SJCRH30 (cell line): ENCODE results near the gene B3GALNT2. TPM values are rescaled to one million over a fixed set of nuclear protein-coding genes. Genes with fewer than 3 reads are reported as not detected.

Experiments used
- DNase-seq, 2 experiments: peaks; one replicate each; pipeline ENCODE4 v3.0.0-alpha.2; 2015 to 2020
- H3K27ac ChIP-seq: fragments of 250-450 bp; sonication (Bioruptor Pico); 2 replicates; pipeline ENCODE4 v1.5.1; 2020; ENCODE audit warnings: mild to moderate bottlenecking, moderate library complexity
- H3K27me3 ChIP-seq: fragments of 250-450 bp; sonication (Bioruptor Pico); 2 replicates; pipeline ENCODE4 v1.5.1; 2020; ENCODE audit warnings: mild to moderate bottlenecking, moderate library complexity
- H3K36me3 ChIP-seq: fragments of 250-450 bp; sonication (Bioruptor Pico); 2 replicates; pipeline ENCODE4 v1.5.1; 2020; ENCODE audit warnings: mild to moderate bottlenecking, moderate library complexity
- H3K4me1 ChIP-seq: fragments of 250-450 bp; sonication (Bioruptor Pico); 2 replicates; pipeline ENCODE4 v1.5.1; 2020; ENCODE audit warnings: mild to moderate bottlenecking, moderate library complexity
- H3K4me3 ChIP-seq: fragments of 250-450 bp; sonication (Bioruptor Pico); 2 replicates; pipeline ENCODE4 v1.5.1; 2020; ENCODE audit warnings: mild to moderate bottlenecking, moderate library complexity
- H3K9me3 ChIP-seq: fragments of 250-450 bp; sonication (Bioruptor Pico); replicated peaks from 2 replicates; pipeline ENCODE4 v1.5.1; 2020; ENCODE audit warnings: mild to moderate bottlenecking, moderate library complexity
- total RNA-seq: library from RNA; depleted of rRNA; stranded (reverse); fragments of >200 nt; shearing (Covaris generic); gene quantifications from 2 replicates; pipeline ENCODE4 v1.2.3, GENCODE V29; 2014

B3GALNT2 gene
- total RNA-seq, 1 experiment from 2014 or later, result 50.1 TPM

DNA sequence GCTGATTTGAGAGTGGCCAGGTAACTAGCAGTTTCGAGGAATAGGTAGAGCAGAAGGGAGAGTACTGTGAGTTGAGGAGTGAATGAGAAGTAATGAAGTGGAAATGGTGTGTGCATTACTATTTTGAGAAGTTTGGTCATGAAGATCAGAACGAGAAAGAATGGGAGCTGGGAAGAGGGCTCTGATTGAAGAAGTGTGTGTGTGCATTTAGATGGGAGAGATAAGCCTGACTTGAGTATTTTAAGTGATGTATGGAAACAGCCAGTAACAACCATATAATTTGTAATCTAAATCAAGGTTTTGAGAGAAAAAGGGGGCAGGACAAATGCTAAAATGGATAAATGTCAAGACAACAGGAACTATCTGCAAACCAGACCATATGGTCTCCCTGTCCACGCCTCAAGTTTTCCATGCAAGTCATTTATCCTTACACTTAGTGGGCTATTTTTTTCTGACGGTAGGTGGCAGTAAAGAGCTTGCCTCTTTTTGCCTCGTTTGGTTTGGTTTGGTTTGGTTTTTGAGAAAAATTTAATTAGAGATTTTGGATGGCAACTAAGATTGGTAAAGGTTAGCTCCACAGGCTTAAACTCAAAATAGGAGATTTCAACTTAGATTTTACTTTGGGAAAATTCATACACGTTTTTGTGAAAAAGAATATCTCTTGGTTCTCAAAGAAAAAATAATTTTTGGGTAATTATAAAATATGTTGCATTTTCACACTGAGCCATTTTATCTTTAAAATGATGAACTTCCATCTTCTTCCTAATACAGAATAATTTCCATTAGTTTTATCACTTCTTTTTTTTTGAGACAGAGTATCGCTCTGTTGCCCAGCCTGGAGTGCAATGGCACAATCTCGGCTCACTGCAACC is 9.5 kb upstream of the B3GALNT2 start:
- H3K9me3 ChIP-seq, result no peaks in the 10 kb centered on the region
- no peaks in the 10 kb centered on the region; the same call in 1 of the 2 replicates for H3K4me1 ChIP-seq
- H3K27ac ChIP-seq, result no peak overlapping the region
- peaks cover 4% of the 10 kb centered on the region; the same call in 1 of the 2 replicates for H3K27me3 ChIP-seq
- H3K36me3 ChIP-seq, result no peaks in the 10 kb centered on the region
- peak; percentile 42 to 89 for DNase-seq
- no peak overlapping the region for H3K4me3 ChIP-seq

GRCh38 chr1:235511470-235512240 is 7.4 kb upstream of the B3GALNT2 start:
- peaks cover 4% of the 10 kb centered on the region; the same call in 1 of the 2 replicates for H3K4me1 ChIP-seq
- DNase-seq, result peak in 1 of 2 experiments; percentile 21
- H3K36me3 ChIP-seq, result no peaks in the 10 kb centered on the region
- peaks cover 4% of the 10 kb centered on the region; the same call in 1 of the 2 replicates for H3K27me3 ChIP-seq
- H3K4me3 ChIP-seq, result no peak overlapping the region
- H3K9me3 ChIP-seq, result no peaks in the 10 kb centered on the region
- no peak overlapping the region for H3K27ac ChIP-seq

GRCh38 chr1:235510823-235511222 is 6.6 kb upstream of the B3GALNT2 start:
- Histone ChIP-seq H3K4me3 (no peak overlapping the region), H3K4me1 (peaks cover 4% of the 10 kb centered on the region; the same call in 1 of the 2 replicates), H3K36me3 (no peaks in the 10 kb centered on the region), H3K27ac (no peak overlapping the region), H3K9me3 (no peaks in the 10 kb centered on the region), H3K27me3 (peaks cover 4% of the 10 kb centered on the region; the same call in 1 of the 2 replicates)
- no peak for DNase-seq

GRCh38 chr1:235507623-235508022 is 3.4 kb upstream of the B3GALNT2 start:
- Histone ChIP-seq H3K36me3 (no peaks in the 10 kb centered on the region), H3K27me3 (peaks cover 4% of the 10 kb centered on the region; the same call in 1 of the 2 replicates), H3K27ac (no peak overlapping the region), H3K4me1 (0 out of 2 replicates have a peak, but pooled peaks cover 4% of the 10 kb centered on the region), H3K4me3 (no peak overlapping the region), H3K9me3 (no peaks in the 10 kb centered on the region)
- DNase-seq, result no peak

GRCh38 chr1:235504494-235505222 is 406 bp upstream of the B3GALNT2 start:
- Histone ChIP-seq H3K4me3 (peak overlapping the region; percentile 82), H3K27me3 (no peaks in the 10 kb centered on the region), H3K36me3 (no peaks in the 10 kb centered on the region), H3K9me3 (no peaks in the 10 kb centered on the region), H3K4me1 (peaks cover 4% of the 10 kb centered on the region; the same call in 1 of the 2 replicates), H3K27ac (peak overlapping the region; percentile 96)
- peak; percentile 98 to 99 for DNase-seq

GRCh38 chr1:235503403-235504121 is 690 bp downstream of the B3GALNT2 start:
- Histone ChIP-seq H3K9me3 (no peaks in the 10 kb centered on the region), H3K36me3 (no peaks in the 10 kb centered on the region), H3K27ac (peak overlapping the region; percentile 96), H3K27me3 (no peaks in the 10 kb centered on the region), H3K4me1 (peaks cover 4% of the 10 kb centered on the region; the same call in 1 of the 2 replicates), H3K4me3 (peak overlapping the region; percentile 82)
- DNase-seq, result peak; percentile 61 to 74

GRCh38 chr1:235502601-235503402 is 1.4 kb downstream of the B3GALNT2 start:
- peak in 1 of 2 experiments; percentile 51 for DNase-seq
- H3K36me3 ChIP-seq, result no peaks in the 10 kb centered on the region
- peaks cover 4% of the 10 kb centered on the region; the same call in 1 of the 2 replicates for H3K4me1 ChIP-seq
- peak overlapping the region; percentile 82 for H3K4me3 ChIP-seq
- H3K27ac ChIP-seq, result peak overlapping the region; percentile 96
- no peaks in the 10 kb centered on the region for H3K27me3 ChIP-seq
- no peaks in the 10 kb centered on the region for H3K9me3 ChIP-seq

- Histone ChIP-seq H3K4me3 (no peak overlapping the region), H3K27ac (no peak overlapping the region), H3K4me1 (no peaks in the 10 kb centered on the region; the same call in 1 of the 2 replicates), H3K36me3 (no peaks in the 10 kb centered on the region), H3K27me3 (no peaks in the 10 kb centered on the region), H3K9me3 (no peaks in the 10 kb centered on the region)
- DNase-seq, result no peak
Measured at GRCh38 chr1:235500971-235501540, 3.2 kb downstream of the B3GALNT2 start.

- H3K27me3 ChIP-seq, result no peaks in the 10 kb centered on the region
- peaks cover 35% of the 10 kb centered on the region for H3K36me3 ChIP-seq
- no peak overlapping the region for H3K4me3 ChIP-seq
- no peak overlapping the region for H3K27ac ChIP-seq
- no peak for DNase-seq
- no peaks in the 10 kb centered on the region for H3K9me3 ChIP-seq
- no peaks in the 10 kb centered on the region for H3K4me1 ChIP-seq
Measured at GRCh38 chr1:235495551-235495950, 8.7 kb downstream of the B3GALNT2 start.

DNA sequence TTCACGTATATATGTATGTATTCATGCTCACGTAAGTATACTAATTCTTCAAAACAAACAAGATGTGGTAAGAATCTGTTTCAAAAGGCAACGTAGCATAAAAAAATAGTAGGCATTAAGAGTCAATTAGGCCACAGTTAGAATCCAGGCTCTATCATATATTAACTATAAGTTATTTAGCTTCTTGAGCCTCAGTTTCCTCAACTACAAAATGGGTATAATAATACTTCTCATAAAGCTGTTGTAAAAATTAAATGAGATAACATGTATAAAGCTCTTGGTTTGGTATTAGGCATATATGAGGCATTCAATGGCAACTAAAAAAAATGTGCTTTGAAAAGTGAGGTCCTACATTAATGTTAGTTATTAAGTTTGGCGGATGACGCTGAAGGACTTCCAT is 9.2 kb downstream of the B3GALNT2 start:
- DNase-seq, result no peak
- H3K4me3 ChIP-seq, result no peak overlapping the region
- no peak overlapping the region for H3K27ac ChIP-seq
- H3K4me1 ChIP-seq, result no peaks in the 10 kb centered on the region
- H3K27me3 ChIP-seq, result no peaks in the 10 kb centered on the region
- H3K36me3 ChIP-seq, result peaks cover 37% of the 10 kb centered on the region
- H3K9me3 ChIP-seq, result no peaks in the 10 kb centered on the region

DNA sequence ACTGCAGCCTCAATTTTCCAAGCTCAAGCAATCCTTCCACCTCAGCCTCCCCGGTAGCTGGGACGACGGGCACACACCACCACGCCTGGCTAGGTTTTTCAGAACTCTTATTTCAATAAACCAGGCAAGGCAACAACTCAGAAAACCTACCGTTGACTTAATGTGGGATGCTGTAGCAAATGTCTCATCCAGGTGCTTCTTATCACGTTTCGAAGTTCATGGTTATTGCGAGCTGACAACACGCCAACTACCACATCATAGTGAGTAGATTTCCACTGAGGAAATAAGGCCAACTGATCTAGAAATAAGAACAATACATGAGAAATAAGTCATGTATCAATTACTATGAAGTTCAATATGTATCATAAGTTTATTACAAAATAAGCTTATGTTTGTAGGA is 9.7 kb downstream of the B3GALNT2 start:
- no peak overlapping the region for H3K4me3 ChIP-seq
- H3K27me3 ChIP-seq, result no peaks in the 10 kb centered on the region
- no peak overlapping the region for H3K27ac ChIP-seq
- peaks cover 37% of the 10 kb centered on the region for H3K36me3 ChIP-seq
- no peaks in the 10 kb centered on the region for H3K4me1 ChIP-seq
- no peak for DNase-seq
- no peaks in the 10 kb centered on the region for H3K9me3 ChIP-seq

DNA sequence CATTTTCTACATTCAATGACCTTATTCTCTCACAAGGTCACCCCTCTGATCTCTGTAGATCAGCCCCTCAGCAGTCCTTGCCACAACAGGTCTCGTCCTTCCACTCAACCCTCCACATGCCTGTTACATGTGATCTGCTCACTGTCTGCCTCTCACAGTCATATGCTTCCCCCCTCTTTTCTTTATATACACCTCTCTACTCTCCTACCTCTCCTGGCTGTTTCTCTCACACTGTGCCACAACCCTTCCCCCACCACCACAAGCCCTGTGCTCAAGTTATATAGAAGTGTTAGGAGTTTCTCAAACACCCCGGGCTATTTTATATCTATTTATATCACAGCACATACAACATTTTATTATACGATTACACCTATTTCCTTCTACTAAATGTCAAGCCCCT is 12.6 kb downstream of the B3GALNT2 start:
- Histone ChIP-seq H3K27ac (no peak overlapping the region), H3K36me3 (peaks cover 48% of the 10 kb centered on the region), H3K4me1 (no peaks in the 10 kb centered on the region), H3K9me3 (no peaks in the 10 kb centered on the region), H3K27me3 (no peaks in the 10 kb centered on the region), H3K4me3 (no peak overlapping the region)
- no peak for DNase-seq

GRCh38 chr1:235486321-235486720 is 17.9 kb downstream of the B3GALNT2 start:
- DNase-seq, result no peak
- Histone ChIP-seq H3K36me3 (peaks cover 45% of the 10 kb centered on the region), H3K27ac (no peak overlapping the region), H3K9me3 (no peaks in the 10 kb centered on the region), H3K4me1 (no peaks in the 10 kb centered on the region), H3K27me3 (no peaks in the 10 kb centered on the region), H3K4me3 (no peak overlapping the region)
